Thyroid gland (tissue), 4 donors: ENCODE data around the gene PADI2.

ENCODE experiments used
- CTCF ChIP-seq, 6 experiments: fragments of 200-600 bp in 3 of 6; fragments of 450-650 bp in 3 of 6; sonication (generic) in 3 of 6; IDR thresholded peaks; one replicate each; pipeline ENCODE4 v1.5.1; 2016 to 2019; ENCODE audit warnings: antibody characterized with exemption in 6 of 6, mild to moderate bottlenecking in 2 of 6, inconsistent platforms in 1 of 6, moderate library complexity in 1 of 6
- POLR2A ChIP-seq, 2 donors: fragments of 450-650 bp; IDR thresholded peaks; one replicate each; pipeline ENCODE4 v1.6.1; 2017; ENCODE audit warnings: antibody characterized with exemption in 2 of 2, mild to moderate bottlenecking in 2 of 2, moderate library complexity in 1 of 2

- TF ChIP-seq CTCF (IDR thresholded peaks at IDR 0.05), result no peak
- TF ChIP-seq POLR2A (IDR thresholded peaks at IDR 0.05), result no peak
Observed at GRCh38 chr1:17123196-17124045, 4.2 kb upstream of the PADI2 start.
